Measurements from ENCODE around the gene HOXB3.

DNA sequence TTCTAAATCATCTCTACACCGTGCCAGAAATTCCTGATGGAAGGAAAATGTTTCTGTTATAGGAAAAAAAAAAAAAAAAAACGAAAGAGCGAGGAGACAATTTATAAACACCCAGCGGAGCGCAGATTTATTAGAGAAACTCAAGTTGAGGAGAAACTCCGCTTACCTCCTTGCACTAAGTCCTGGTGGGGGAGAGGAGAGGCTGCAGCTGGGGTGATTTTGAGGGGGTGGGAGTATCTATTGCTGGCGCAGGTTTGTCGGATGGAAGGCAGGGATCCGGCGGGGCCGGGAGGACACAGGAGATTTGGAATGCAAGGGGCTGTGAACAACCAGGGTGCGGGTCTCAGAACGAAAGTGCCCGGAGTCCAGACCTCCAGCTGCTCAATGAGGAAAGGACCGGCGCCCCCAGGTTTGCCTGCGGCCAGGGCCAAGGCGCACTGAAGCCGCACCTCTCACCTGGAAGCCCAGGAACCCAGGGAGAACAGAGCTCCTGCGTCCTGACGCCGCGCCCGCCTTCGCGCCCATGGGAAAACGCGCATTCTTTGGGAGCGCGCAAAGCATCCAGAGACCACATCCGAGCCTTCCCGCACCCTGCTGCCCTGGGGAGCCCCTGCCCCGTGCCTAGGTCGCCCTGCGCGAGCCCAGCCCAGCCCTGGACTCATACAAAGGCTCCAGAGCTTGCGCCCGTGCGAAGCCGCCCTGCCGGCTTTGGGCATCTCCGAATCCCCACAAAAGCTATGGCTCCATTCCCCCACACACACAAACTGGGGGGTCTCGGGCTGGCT is 27.6 kb upstream of the HOXB3 start:
- TF ChIP-seq, protein P1, sequence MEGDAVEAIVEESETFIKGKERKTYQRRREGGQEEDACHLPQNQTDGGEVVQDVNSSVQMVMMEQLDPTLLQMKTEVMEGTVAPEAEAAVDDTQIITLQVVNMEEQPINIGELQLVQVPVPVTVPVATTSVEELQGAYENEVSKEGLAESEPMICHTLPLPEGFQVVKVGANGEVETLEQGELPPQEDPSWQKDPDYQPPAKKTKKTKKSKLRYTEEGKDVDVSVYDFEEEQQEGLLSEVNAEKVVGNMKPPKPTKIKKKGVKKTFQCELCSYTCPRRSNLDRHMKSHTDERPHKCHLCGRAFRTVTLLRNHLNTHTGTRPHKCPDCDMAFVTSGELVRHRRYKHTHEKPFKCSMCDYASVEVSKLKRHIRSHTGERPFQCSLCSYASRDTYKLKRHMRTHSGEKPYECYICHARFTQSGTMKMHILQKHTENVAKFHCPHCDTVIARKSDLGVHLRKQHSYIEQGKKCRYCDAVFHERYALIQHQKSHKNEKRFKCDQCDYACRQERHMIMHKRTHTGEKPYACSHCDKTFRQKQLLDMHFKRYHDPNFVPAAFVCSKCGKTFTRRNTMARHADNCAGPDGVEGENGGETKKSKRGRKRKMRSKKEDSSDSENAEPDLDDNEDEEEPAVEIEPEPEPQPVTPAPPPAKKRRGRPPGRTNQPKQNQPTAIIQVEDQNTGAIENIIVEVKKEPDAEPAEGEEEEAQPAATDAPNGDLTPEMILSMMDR (IDR thresholded peaks at IDR 0.05): no peak
- TF ChIP-seq POLR2A (IDR thresholded peaks at IDR 0.05): no peak
